Measurements from ENCODE around the gene GARIN3.

DNA sequence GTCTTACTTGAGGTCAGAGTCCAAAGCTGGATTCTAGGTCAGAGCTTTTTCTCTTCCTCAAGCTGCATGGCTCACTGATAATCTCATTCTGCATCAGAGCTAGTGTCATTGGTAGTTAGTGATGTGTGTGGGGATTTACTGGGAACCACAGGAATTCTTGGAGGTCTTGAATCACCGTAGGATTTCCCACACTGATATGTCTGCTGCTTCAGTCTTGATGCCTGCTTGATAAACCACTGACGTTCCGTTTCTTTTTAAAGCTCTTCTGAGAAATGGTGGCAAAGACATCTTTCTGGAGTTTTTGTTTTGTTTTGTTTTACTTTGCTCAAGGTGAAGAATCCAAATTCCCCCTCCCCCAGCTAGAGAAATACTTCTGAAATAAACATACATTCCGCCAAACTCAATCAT, 1.2 kb upstream of the GARIN3 start:
- TF ChIP-seq, protein P1, sequence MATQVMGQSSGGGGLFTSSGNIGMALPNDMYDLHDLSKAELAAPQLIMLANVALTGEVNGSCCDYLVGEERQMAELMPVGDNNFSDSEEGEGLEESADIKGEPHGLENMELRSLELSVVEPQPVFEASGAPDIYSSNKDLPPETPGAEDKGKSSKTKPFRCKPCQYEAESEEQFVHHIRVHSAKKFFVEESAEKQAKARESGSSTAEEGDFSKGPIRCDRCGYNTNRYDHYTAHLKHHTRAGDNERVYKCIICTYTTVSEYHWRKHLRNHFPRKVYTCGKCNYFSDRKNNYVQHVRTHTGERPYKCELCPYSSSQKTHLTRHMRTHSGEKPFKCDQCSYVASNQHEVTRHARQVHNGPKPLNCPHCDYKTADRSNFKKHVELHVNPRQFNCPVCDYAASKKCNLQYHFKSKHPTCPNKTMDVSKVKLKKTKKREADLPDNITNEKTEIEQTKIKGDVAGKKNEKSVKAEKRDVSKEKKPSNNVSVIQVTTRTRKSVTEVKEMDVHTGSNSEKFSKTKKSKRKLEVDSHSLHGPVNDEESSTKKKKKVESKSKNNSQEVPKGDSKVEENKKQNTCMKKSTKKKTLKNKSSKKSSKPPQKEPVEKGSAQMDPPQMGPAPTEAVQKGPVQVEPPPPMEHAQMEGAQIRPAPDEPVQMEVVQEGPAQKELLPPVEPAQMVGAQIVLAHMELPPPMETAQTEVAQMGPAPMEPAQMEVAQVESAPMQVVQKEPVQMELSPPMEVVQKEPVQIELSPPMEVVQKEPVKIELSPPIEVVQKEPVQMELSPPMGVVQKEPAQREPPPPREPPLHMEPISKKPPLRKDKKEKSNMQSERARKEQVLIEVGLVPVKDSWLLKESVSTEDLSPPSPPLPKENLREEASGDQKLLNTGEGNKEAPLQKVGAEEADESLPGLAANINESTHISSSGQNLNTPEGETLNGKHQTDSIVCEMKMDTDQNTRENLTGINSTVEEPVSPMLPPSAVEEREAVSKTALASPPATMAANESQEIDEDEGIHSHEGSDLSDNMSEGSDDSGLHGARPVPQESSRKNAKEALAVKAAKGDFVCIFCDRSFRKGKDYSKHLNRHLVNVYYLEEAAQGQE (tag by site-specific recombination; IDR thresholded peaks at IDR 0.05), result no peak
- TF ChIP-seq ZNF555 (tag by site-specific recombination; conservative IDR thresholded peaks at IDR 0.05), result no peak
- TF ChIP-seq, protein P2, sequence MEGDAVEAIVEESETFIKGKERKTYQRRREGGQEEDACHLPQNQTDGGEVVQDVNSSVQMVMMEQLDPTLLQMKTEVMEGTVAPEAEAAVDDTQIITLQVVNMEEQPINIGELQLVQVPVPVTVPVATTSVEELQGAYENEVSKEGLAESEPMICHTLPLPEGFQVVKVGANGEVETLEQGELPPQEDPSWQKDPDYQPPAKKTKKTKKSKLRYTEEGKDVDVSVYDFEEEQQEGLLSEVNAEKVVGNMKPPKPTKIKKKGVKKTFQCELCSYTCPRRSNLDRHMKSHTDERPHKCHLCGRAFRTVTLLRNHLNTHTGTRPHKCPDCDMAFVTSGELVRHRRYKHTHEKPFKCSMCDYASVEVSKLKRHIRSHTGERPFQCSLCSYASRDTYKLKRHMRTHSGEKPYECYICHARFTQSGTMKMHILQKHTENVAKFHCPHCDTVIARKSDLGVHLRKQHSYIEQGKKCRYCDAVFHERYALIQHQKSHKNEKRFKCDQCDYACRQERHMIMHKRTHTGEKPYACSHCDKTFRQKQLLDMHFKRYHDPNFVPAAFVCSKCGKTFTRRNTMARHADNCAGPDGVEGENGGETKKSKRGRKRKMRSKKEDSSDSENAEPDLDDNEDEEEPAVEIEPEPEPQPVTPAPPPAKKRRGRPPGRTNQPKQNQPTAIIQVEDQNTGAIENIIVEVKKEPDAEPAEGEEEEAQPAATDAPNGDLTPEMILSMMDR (tag by site-specific recombination; IDR thresholded peaks at IDR 0.05), result no peak
- no peak for TF ChIP-seq ZNF302 (tag by site-specific recombination; IDR thresholded peaks at IDR 0.05; ENCODE audit: low read depth)
- no peak for TF ChIP-seq ZNF274 (IDR thresholded peaks at IDR 0.05; ENCODE audit: low read length)
- TF ChIP-seq ZNF274 (tag by site-specific recombination; IDR thresholded peaks at IDR 0.05; ENCODE audit: borderline replicate concordance), result no peak
- TF ChIP-seq ZNF623 (tag by site-specific recombination; IDR thresholded peaks at IDR 0.05), result no peak
- TF ChIP-seq FEZF1 (tag by site-specific recombination; IDR thresholded peaks at IDR 0.05), result no peak
- no peak for TF ChIP-seq ZNF23 (tag by site-specific recombination; IDR thresholded peaks at IDR 0.05; ENCODE audit: borderline replicate concordance)
- no peak for TF ChIP-seq ZNF114 (tag by site-specific recombination; IDR thresholded peaks at IDR 0.05)
- TF ChIP-seq ZNF416 (tag by site-specific recombination; IDR thresholded peaks at IDR 0.05), result no peak
- no peak for TF ChIP-seq ZNF830 (tag by site-specific recombination; IDR thresholded peaks at IDR 0.05; ENCODE audit: low read depth)
- TF ChIP-seq ZNF341 (tag by site-specific recombination; IDR thresholded peaks at IDR 0.05; ENCODE audit: low read depth), result no peak

Measured in HEK293 (cell line).